ENCODE measurements around the gene ALAS1. TPM values are rescaled to one million over a fixed set of nuclear protein-coding genes. Genes with fewer than 3 reads are reported as not detected.

The ALAS1 gene
- total and polyA plus RNA-seq, 9 of the 15 experiments (the other 6 are each of a cell fraction or from before 2014, with no cell fraction given), result 21.4 to 49.5 (median 34.4) TPM

DNA sequence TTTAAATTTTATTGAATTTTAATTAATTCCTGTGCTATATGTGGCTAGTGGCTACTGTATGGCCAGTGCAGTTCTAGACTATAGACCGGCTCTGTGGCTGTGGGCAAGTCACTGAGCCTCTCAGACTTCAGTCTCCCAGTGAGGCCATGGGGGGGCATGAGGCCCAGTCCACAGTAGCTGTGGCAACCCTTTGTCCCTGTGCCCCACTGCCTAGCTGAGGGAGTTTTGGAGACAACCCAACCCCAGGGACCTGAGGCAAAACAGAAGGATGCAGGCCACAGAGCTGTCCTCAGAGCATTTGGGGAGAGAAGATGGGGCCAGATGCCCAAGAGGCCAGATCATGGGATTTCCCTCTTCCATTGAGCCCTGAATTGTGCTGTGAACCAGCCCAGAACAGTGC is 24.9 kb upstream of the ALAS1 start:
- WGBS (ENCODE audit: insufficient coverage, low coverage, missing lambda C conversion rate), result 9% methylated on average over 1 of the region's 1 CpG
- intact Hi-C loops (cut with micrococcal nuclease) (no loop called here), in situ Hi-C loops (cut with MboI) (no loop called here)
- Histone ChIP-seq H3K36me3 (ENCODE audit: control insufficient read depth, insufficient read depth, low read length) (no peaks in the 10 kb centered on the region), H3K4me3 (no peak overlapping the region), H3K9ac (ENCODE audit: insufficient read depth in 1 of 2, low read depth in 2 of 2, low read length in 2 of 2) (no peak overlapping the region), H3K79me2 (ENCODE audit: control insufficient read depth, insufficient read depth, low read length) (no peaks in the 10 kb centered on the region), H3K9me1 (ENCODE audit: control insufficient read depth, insufficient read depth, low read length) (no peaks in the 10 kb centered on the region), H3K4me1 (replicated peaks in 1 of 2; ENCODE audit: control insufficient read depth in 2 of 2, insufficient read depth in 2 of 2, low read length in 2 of 2) (peaks cover 8 to 23% of the 10 kb centered on the region in 2 experiments; a peak in 4 of 5 replicates), H3K4me2 (ENCODE audit: insufficient read depth, low read length) (no peak overlapping the region), H4K20me1 (replicated peaks; ENCODE audit: control insufficient read depth, insufficient read depth, low read length) (no peaks in the 10 kb centered on the region), H3K9me3 (replicated peaks; ENCODE audit: control insufficient read depth, insufficient read depth, low read depth, low read length) (no peaks in the 10 kb centered on the region), H3K27me3 (ENCODE audit: control insufficient read depth in 2 of 2, insufficient read depth in 2 of 2, low read length in 2 of 2) (no peaks in the 10 kb centered on the region), H3K27ac (ENCODE audit: extremely low read depth, low read depth, low read length) (no peak overlapping the region), H2AFZ (ENCODE audit: low read depth, low read length) (no peak overlapping the region)
- no peak for DNase-seq (ENCODE audit: extremely low read depth in 1 of 4, low spot score in 3 of 4)
- no peak for ATAC-seq
- ChIA-PET POLR2A (interaction anchor here (0.6 to 0.9 kb wide), 3 partner anchors 8 to 11 kb away, joined by 3 to 4 read pairs (median 3); no protein-coding TSS in a partner anchor), CTCF (ENCODE audit: low intra/inter-chr PET ratio) (no interaction called here)
- BruUV-seq (replicated peaks), result no TSS peak
- FAIRE-seq, result no peak
- no peak for TF ChIP-seq MEF2A (IDR thresholded peaks at IDR 0.05; ENCODE audit: control insufficient read depth, low read depth, low read length)
- no peak for TF ChIP-seq THRA (IDR thresholded peaks at IDR 0.05)
- TF ChIP-seq, protein P1, sequence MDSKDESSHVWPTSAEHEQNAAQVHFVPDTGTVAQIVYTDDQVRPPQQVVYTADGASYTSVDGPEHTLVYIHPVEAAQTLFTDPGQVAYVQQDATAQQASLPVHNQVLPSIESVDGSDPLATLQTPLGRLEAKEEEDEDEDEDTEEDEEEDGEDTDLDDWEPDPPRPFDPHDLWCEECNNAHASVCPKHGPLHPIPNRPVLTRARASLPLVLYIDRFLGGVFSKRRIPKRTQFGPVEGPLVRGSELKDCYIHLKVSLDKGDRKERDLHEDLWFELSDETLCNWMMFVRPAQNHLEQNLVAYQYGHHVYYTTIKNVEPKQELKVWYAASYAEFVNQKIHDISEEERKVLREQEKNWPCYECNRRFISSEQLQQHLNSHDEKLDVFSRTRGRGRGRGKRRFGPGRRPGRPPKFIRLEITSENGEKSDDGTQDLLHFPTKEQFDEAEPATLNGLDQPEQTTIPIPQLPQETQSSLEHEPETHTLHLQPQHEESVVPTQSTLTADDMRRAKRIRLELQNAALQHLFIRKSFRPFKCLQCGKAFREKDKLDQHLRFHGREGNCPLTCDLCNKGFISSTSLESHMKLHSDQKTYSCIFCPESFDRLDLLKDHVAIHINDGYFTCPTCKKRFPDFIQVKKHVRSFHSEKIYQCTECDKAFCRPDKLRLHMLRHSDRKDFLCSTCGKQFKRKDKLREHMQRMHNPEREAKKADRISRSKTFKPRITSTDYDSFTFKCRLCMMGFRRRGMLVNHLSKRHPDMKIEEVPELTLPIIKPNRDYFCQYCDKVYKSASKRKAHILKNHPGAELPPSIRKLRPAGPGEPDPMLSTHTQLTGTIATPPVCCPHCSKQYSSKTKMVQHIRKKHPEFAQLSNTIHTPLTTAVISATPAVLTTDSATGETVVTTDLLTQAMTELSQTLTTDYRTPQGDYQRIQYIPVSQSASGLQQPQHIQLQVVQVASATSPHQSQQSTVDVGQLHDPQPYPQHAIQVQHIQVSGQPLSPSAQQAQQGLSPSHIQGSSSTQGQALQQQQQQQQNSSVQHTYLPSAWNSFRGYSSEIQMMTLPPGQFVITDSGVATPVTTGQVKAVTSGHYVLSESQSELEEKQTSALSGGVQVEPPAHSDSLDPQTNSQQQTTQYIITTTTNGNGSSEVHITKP (IDR thresholded peaks at IDR 0.05; ENCODE audit: partially characterized antibody), result no peak
- no peak for TF ChIP-seq ZNF699 (CRISPR knock-in tag; IDR thresholded peaks at IDR 0.05; ENCODE audit: insufficient replicate concordance)
- no peak for TF ChIP-seq ZNF551 (CRISPR knock-in tag; IDR thresholded peaks at IDR 0.05)
- TF ChIP-seq ASH1L (IDR thresholded peaks at IDR 0.05; ENCODE audit: borderline replicate concordance, low read depth, partially characterized antibody), result no peak
- no peak for TF ChIP-seq SPI1 (IDR thresholded peaks at IDR 0.05; ENCODE audit: borderline replicate concordance, low read depth, low read length)
- no peak for TF ChIP-seq ZBTB34 (CRISPR knock-in tag; IDR thresholded peaks at IDR 0.05)
- no peak for TF ChIP-seq TCF7L2 (IDR thresholded peaks at IDR 0.05; ENCODE audit: low read depth, low read length)
- TF ChIP-seq, protein P2, sequence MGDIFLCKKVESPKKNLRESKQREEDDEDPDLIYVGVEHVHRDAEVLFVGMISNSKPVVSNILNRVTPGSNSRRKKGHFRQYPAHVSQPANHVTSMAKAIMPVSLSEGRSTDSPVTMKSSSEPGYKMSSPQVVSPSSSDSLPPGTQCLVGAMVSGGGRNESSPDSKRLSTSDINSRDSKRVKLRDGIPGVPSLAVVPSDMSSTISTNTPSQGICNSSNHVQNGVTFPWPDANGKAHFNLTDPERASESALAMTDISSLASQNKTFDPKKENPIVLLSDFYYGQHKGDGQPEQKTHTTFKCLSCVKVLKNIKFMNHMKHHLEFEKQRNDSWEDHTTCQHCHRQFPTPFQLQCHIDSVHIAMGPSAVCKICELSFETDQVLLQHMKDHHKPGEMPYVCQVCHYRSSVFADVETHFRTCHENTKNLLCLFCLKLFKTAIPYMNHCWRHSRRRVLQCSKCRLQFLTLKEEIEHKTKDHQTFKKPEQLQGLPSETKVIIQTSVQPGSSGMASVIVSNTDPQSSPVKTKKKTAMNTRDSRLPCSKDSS (IDR thresholded peaks at IDR 0.05; ENCODE audit: low read depth, partially characterized antibody), result no peak
- no peak for TF ChIP-seq ZNF41 (CRISPR knock-in tag; conservative IDR thresholded peaks at IDR 0.05)

All from K562 (cell line).